ENCODE measurements around the gene TPRG1. TPM values are rescaled to one million over a fixed set of nuclear protein-coding genes. Genes with fewer than 3 reads are reported as not detected.

The TPRG1 gene
- total and polyA plus RNA-seq, 2 donors (not counting 1 experiment from before 2014, with no cell fraction given) = 0.47 to 0.99 TPM

GRCh38 chr3:189222927-189223636, 51.3 kb downstream of the TPRG1 start:
- Histone ChIP-seq H3K79me2 (ENCODE audit: control insufficient read depth, insufficient read depth, low read length) (no peaks in the 10 kb centered on the region), H2AFZ (ENCODE audit: low read length) (no peak overlapping the region), H3K27me3 (ENCODE audit: control insufficient read depth, insufficient read depth, low read length) (no peaks in the 10 kb centered on the region), H3K27ac (ENCODE audit: insufficient read depth, low read length) (no peak overlapping the region), H4K20me1 (ENCODE audit: control insufficient read depth, extremely low read depth, insufficient read depth, low read length) (no peaks in the 10 kb centered on the region), H3K9ac (ENCODE audit: insufficient read depth, low read length) (no peak overlapping the region), H3K4me2 (ENCODE audit: extremely low read depth, insufficient read depth, low read length) (no peak overlapping the region), H3K4me3 (replicated peaks in 1 of 4; ENCODE audit: control extremely low read depth in 1 of 4, insufficient read depth in 1 of 4, low read depth in 3 of 4, low read length in 4 of 4) (no peak overlapping the region), H3K36me3 (ENCODE audit: control insufficient read depth, insufficient read depth, low read length) (no peaks in the 10 kb centered on the region), H3K9me3 (ENCODE audit: control insufficient read depth, insufficient read depth, low read depth, low read length) (no peaks in the 10 kb centered on the region), H3K4me1 (ENCODE audit: control insufficient read depth, extremely low read depth, insufficient read depth, low read length) (no peaks in the 10 kb centered on the region)
- TF ChIP-seq CTCF (conservative IDR thresholded peaks at IDR 0.05 in 1 of 2, IDR thresholded peaks at IDR 0.05 in 1 of 2; ENCODE audit: low read depth in 1 of 2, low read length in 2 of 2) = no peak
- TF ChIP-seq EZH2 (IDR thresholded peaks at IDR 0.05; ENCODE audit: low read length, missing control alignments) = no peak
- DNase-seq (ENCODE audit: low read depth in 2 of 2) = no peak

DNA sequence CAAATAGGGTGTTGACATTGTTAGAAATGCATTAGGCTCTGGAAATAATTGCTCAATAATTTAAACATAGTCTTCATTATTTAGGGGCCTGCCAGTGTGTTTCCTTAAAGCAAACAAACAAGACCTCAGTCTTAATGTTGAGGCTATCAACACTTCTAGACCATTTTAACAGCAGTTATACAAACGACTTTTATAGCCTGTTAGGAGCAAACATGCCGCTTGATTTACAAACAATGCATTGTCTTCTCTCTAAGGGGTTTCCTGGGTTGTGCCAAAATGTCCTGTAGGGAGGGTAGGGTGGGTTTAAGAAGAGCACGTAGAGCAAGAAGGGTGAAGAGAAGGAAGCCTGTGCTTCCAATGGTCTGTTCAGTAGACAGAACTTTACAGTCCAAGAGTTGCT, 53.7 kb downstream of the TPRG1 start:
- Histone ChIP-seq H3K27ac (ENCODE audit: insufficient read depth, low read length) (no peak overlapping the region), H3K4me1 (ENCODE audit: control insufficient read depth, extremely low read depth, insufficient read depth, low read length) (no peaks in the 10 kb centered on the region), H3K4me2 (ENCODE audit: extremely low read depth, insufficient read depth, low read length) (no peak overlapping the region), H3K27me3 (ENCODE audit: control insufficient read depth, insufficient read depth, low read length) (no peaks in the 10 kb centered on the region), H4K20me1 (ENCODE audit: control insufficient read depth, extremely low read depth, insufficient read depth, low read length) (no peaks in the 10 kb centered on the region), H3K4me3 (replicated peaks in 1 of 4; ENCODE audit: control extremely low read depth in 1 of 4, insufficient read depth in 1 of 4, low read depth in 3 of 4, low read length in 4 of 4) (no peak overlapping the region), H3K9ac (ENCODE audit: insufficient read depth, low read length) (no peak overlapping the region), H3K9me3 (ENCODE audit: control insufficient read depth, insufficient read depth, low read depth, low read length) (no peaks in the 10 kb centered on the region), H2AFZ (ENCODE audit: low read length) (no peak overlapping the region), H3K36me3 (ENCODE audit: control insufficient read depth, insufficient read depth, low read length) (no peaks in the 10 kb centered on the region), H3K79me2 (ENCODE audit: control insufficient read depth, insufficient read depth, low read length) (no peaks in the 10 kb centered on the region)
- TF ChIP-seq CTCF (conservative IDR thresholded peaks at IDR 0.05 in 1 of 2, IDR thresholded peaks at IDR 0.05 in 1 of 2; ENCODE audit: low read depth in 1 of 2, low read length in 2 of 2) = no peak
- TF ChIP-seq EZH2 (IDR thresholded peaks at IDR 0.05; ENCODE audit: low read length, missing control alignments) = no peak
- no peak for DNase-seq (ENCODE audit: low read depth in 2 of 2)

DNA sequence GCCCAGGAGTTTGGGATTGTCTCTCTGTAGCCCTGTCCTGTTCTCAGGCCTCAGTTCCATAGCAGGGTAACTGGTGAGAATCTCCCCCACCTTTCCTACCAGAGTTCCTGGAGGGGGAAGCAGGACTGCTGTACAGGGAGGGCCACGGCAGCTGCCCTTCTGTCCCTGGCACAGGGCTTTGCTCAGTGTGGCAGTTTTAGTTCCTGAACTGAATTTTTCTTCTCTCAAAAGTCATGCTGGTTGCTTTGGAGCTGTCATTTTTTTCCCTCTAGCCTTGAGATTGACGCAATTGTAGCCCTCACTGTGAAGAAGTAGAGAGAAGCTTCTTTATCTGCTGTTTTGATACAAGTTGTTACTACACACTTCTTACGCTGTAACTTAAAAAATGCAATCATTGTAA, 55.5 kb downstream of the TPRG1 start:
- TF ChIP-seq CTCF (conservative IDR thresholded peaks at IDR 0.05 in 1 of 2, IDR thresholded peaks at IDR 0.05 in 1 of 2; ENCODE audit: low read depth in 1 of 2, low read length in 2 of 2) = no peak
- no peak for TF ChIP-seq EZH2 (IDR thresholded peaks at IDR 0.05; ENCODE audit: low read length, missing control alignments)
- no peak for DNase-seq (ENCODE audit: low read depth in 2 of 2)
- Histone ChIP-seq H3K4me3 (replicated peaks in 1 of 4; ENCODE audit: control extremely low read depth in 1 of 4, insufficient read depth in 1 of 4, low read depth in 3 of 4, low read length in 4 of 4) (no peak overlapping the region), H4K20me1 (ENCODE audit: control insufficient read depth, extremely low read depth, insufficient read depth, low read length) (no peaks in the 10 kb centered on the region), H3K36me3 (ENCODE audit: control insufficient read depth, insufficient read depth, low read length) (no peaks in the 10 kb centered on the region), H3K9ac (ENCODE audit: insufficient read depth, low read length) (no peak overlapping the region), H3K79me2 (ENCODE audit: control insufficient read depth, insufficient read depth, low read length) (no peaks in the 10 kb centered on the region), H2AFZ (ENCODE audit: low read length) (no peak overlapping the region), H3K9me3 (ENCODE audit: control insufficient read depth, insufficient read depth, low read depth, low read length) (no peaks in the 10 kb centered on the region), H3K4me1 (ENCODE audit: control insufficient read depth, extremely low read depth, insufficient read depth, low read length) (no peaks in the 10 kb centered on the region), H3K27ac (ENCODE audit: insufficient read depth, low read length) (no peak overlapping the region), H3K4me2 (ENCODE audit: extremely low read depth, insufficient read depth, low read length) (no peak overlapping the region), H3K27me3 (ENCODE audit: control insufficient read depth, insufficient read depth, low read length) (no peaks in the 10 kb centered on the region)

All from fibroblast of lung (primary cell).